Measurements from ENCODE around the gene CST6.
"Not testable (repeated sequence)": the region's sequence is repeated elsewhere in the genome, so short reads cannot be mapped to it uniquely, and the experiment has no call there.

The CST6 gene

GRCh38 chr11:66015936-66016792 lies 4.4 kb downstream of the CST6 start:
- TF ChIP-seq ZNF274 (IDR thresholded peaks at IDR 0.05; ENCODE audit: low read depth, low read length): no peak
- no peak overlapping the region for H3K4me3 ChIP-seq (ENCODE audit: low read length)

GRCh38 chr11:66016793-66017177 lies 5.0 kb downstream of the CST6 start:
- no peak overlapping the region for H3K4me3 ChIP-seq (ENCODE audit: low read length)
- no peak for TF ChIP-seq ZNF274 (IDR thresholded peaks at IDR 0.05; ENCODE audit: low read depth, low read length)

DNA sequence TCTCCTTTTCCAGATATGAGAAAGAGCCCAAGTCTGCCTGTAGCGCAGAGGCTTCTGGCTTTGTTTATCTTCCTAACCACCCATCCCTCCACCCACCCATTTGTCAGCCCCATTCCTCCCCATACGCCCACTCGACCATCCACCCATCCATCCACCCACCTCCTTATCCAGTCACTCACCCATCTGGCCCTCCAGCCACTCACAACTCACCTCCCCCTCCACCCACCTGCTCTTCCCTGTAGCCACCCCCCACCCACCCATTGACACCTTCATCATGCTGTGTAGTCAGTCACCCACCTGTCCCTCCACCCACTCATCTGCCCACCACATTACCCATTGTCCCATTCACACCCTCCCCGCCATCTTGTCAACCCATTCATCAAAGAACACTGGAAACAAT lies 5.5 kb downstream of the CST6 start:
- no peak for TF ChIP-seq ZNF274 (IDR thresholded peaks at IDR 0.05; ENCODE audit: low read depth, low read length)

GRCh38 chr11:66020212-66020611 lies 8.4 kb downstream of the CST6 start:
- TF ChIP-seq ZNF274 (IDR thresholded peaks at IDR 0.05; ENCODE audit: low read depth, low read length): no peak

More for the DNA sequence above, 5.5 kb downstream of the CST6 start:
- no peak overlapping the region for H3K4me3 ChIP-seq (ENCODE audit: low read length)

GRCh38 chr11:66020618-66021357 lies 9.0 kb downstream of the CST6 start:
- TF ChIP-seq ZNF274 (IDR thresholded peaks at IDR 0.05; ENCODE audit: low read depth, low read length): no peak
- no peak overlapping the region for H3K4me3 ChIP-seq (ENCODE audit: low read length)

More at GRCh38 chr11:66020212-66020611, 8.4 kb downstream of the CST6 start:
- no peak overlapping the region for H3K4me3 ChIP-seq (ENCODE audit: low read length)

- TF ChIP-seq ZNF274 (IDR thresholded peaks at IDR 0.05; ENCODE audit: low read depth, low read length): no peak
- no peak overlapping the region for H3K4me3 ChIP-seq (ENCODE audit: low read length)
These were observed 10.8 kb downstream of the CST6 start for GRCh38 chr11:66022401-66023185.

GRCh38 chr11:66023186-66023440 lies 11.3 kb downstream of the CST6 start:
- H3K4me3 ChIP-seq (ENCODE audit: low read length): not testable (repeated sequence)

DNA sequence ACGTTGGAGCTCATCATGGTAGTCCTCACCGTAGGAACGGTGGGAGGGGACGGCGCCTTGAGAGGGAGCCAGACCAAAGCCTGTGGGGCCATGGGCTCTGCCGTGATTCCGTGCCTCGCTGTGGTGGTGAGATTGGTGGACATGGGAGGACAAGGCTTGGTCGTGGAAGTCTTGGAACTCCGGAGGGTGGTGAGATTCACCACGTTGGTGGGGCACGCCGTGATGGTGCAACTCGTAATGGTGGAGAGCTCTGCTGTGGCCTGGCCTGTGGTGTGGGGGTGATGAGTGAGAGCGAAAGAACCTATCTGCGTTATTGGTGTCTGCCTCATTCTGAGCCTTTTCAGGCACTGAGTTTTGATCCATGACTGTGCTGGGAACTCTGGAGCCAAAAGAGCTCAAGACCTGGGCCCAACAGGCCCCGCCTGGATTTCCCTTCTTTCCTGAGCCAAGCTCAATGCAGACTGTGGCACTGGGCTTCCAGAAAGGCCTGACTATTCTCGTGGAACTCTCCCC lies 14.3 kb downstream of the CST6 start, which contains the start of gene CATSPER1:
TSS of gene CATSPER1 (minus strand) at position 463 of the 513 bp plus-strand sequence. CDS start at position 363, 100 bp downstream.
- no peak for TF ChIP-seq ZNF274 (IDR thresholded peaks at IDR 0.05; ENCODE audit: low read depth, low read length)
- no peak within 1 kb of the TSS for H3K4me3 ChIP-seq (ENCODE audit: low read length)

GRCh38 chr11:66032957-66033735 lies 21.3 kb downstream of the CST6 start:
- TF ChIP-seq ZNF274 (IDR thresholded peaks at IDR 0.05; ENCODE audit: low read depth, low read length): no peak
- no peak overlapping the region for H3K4me3 ChIP-seq (ENCODE audit: low read length)

- TF ChIP-seq ZNF274 (IDR thresholded peaks at IDR 0.05; ENCODE audit: low read depth, low read length): no peak
- no peak overlapping the region for H3K4me3 ChIP-seq (ENCODE audit: low read length)
These were observed 24.0 kb downstream of the CST6 start for GRCh38 chr11:66035653-66036333.

DNA sequence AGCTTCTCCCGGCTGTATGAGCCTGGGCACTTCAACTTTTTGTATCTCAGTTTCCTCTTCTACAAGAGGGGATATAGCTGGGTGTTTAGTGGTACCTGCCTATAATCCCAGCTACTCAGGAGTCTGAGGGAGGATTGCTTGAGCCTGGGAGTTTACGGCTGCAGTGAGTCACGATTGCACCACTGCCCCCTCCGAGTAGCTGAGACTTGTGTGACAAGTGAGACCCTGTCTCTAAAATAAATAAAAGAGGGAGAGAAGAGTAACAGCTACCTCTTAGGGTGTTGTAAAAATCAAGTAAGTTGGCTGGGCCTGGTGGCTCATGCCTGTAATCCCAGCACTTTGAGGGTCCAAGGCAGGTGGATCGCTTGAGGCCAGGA lies 24.5 kb downstream of the CST6 start:
- no peak for TF ChIP-seq ZNF274 (IDR thresholded peaks at IDR 0.05; ENCODE audit: low read depth, low read length)
- no peak overlapping the region for H3K4me3 ChIP-seq (ENCODE audit: low read length)

DNA sequence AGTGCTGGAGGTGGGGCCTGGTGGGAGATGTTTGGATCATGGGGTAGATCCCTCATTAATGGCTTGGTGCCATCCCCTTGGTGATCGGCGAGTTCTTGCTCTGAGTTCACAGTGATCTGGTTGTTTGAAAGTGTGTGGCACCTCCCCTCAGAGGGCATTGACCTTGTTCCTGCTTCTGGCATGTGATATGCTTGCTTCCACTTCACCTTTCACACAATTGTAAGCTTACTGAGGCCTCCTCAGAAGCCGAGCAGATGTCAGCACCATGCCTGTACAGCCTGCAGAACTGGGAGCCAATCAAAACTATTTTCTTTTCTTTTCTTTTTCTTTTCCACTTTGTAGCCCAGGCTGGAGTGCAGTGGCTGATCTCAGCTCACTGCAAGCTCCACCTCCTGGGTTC lies 25.5 kb downstream of the CST6 start:
- no peak for TF ChIP-seq ZNF274 (IDR thresholded peaks at IDR 0.05; ENCODE audit: low read depth, low read length)
- no peak overlapping the region for H3K4me3 ChIP-seq (ENCODE audit: low read length)

GRCh38 chr11:66039765-66040164 lies 28.0 kb downstream of the CST6 start:
- no peak overlapping the region for H3K4me3 ChIP-seq (ENCODE audit: low read length)
- TF ChIP-seq ZNF274 (IDR thresholded peaks at IDR 0.05; ENCODE audit: low read depth, low read length): no peak
